GM21515 (cell line): Measurements from ENCODE around the gene KCNIP4.

Experiments
- ATAC-seq: cut with Tn5 transposase; IDR thresholded peaks from one replicate; pipeline ENCODE4 v1.9.1; 2021; ENCODE audit not compliant: unreplicated experiment

The KCNIP4 gene

GRCh38 chr4:21476757-21477156, 471.8 kb downstream of the KCNIP4 start:
- no peak for ATAC-seq

GRCh38 chr4:21474195-21474594, 474.4 kb downstream of the KCNIP4 start:
- ATAC-seq = no peak

GRCh38 chr4:21470535-21470934, 478.0 kb downstream of the KCNIP4 start:
- ATAC-seq = no peak

GRCh38 chr4:21469438-21470300, 478.9 kb downstream of the KCNIP4 start:
- ATAC-seq = no peak

GRCh38 chr4:21467551-21467950, 481.0 kb downstream of the KCNIP4 start:
- no peak for ATAC-seq

GRCh38 chr4:21457086-21457840, 491.3 kb downstream of the KCNIP4 start:
- no peak for ATAC-seq

GRCh38 chr4:21454831-21455230, 493.7 kb downstream of the KCNIP4 start:
- ATAC-seq = no peak

- no peak for ATAC-seq
Observed at GRCh38 chr4:21454201-21454600, 494.4 kb downstream of the KCNIP4 start.

GRCh38 chr4:21452931-21453330, 495.6 kb downstream of the KCNIP4 start:
- ATAC-seq = no peak

GRCh38 chr4:21451032-21451431, 497.5 kb downstream of the KCNIP4 start:
- no peak for ATAC-seq

- ATAC-seq = no peak
Observed at GRCh38 chr4:21450331-21450730, 498.2 kb downstream of the KCNIP4 start.

- ATAC-seq = no peak
Observed at GRCh38 chr4:21447301-21448054, 501.1 kb downstream of the KCNIP4 start.

- no peak for ATAC-seq
Observed at GRCh38 chr4:21420166-21420565, 528.4 kb downstream of the KCNIP4 start.

GRCh38 chr4:21415728-21416127, 532.8 kb downstream of the KCNIP4 start:
- no peak for ATAC-seq

GRCh38 chr4:21413807-21414370, 534.7 kb downstream of the KCNIP4 start:
- no peak for ATAC-seq

- no peak for ATAC-seq
Observed at GRCh38 chr4:21411086-21411485, 537.5 kb downstream of the KCNIP4 start.

- no peak for ATAC-seq
Observed at GRCh38 chr4:21410372-21410771, 538.2 kb downstream of the KCNIP4 start.

- no peak for ATAC-seq
Observed at GRCh38 chr4:21387683-21388082, 560.9 kb downstream of the KCNIP4 start.

- ATAC-seq = no peak
Observed at GRCh38 chr4:21386166-21386780, 562.3 kb downstream of the KCNIP4 start.

- ATAC-seq = no peak
Observed at GRCh38 chr4:21385706-21386105, 562.9 kb downstream of the KCNIP4 start.

GRCh38 chr4:21384609-21385008, 564.0 kb downstream of the KCNIP4 start:
- no peak for ATAC-seq
